HepG2 (cell line): Measurements from ENCODE around the gene CHL1. TPM values are rescaled to one million over a fixed set of nuclear protein-coding genes. Genes with fewer than 3 reads are reported as not detected.

Source experiments
- CCDC6 ChIP-seq: sonication (generic); formaldehyde crosslinking; IDR thresholded peaks from 2 replicates; pipeline ENCODE4 v1.8.1; 2022; ENCODE audit warnings: mild to moderate bottlenecking, missing genetic modification reagents, moderate library complexity
- EHMT2 ChIP-seq: fragments of 200-600 bp; sonication (generic); IDR thresholded peaks from 2 replicates; pipeline ENCODE4 v1.7.0; 2017; ENCODE audit warnings: antibody characterized with exemption, low read depth, low read length, borderline replicate concordance
- GABPB1 ChIP-seq: IDR thresholded peaks from 2 replicates; pipeline ENCODE4 v1.6.1; 2016; ENCODE audit warnings: mild to moderate bottlenecking, missing genetic modification reagents, moderate library complexity, missing compliant biosample characterization
- HNF4G ChIP-seq, 2 experiments: sonication (generic) in 1 of 2; formaldehyde crosslinking in 1 of 2; IDR thresholded peaks; 2 replicates each; pipeline versions ENCODE4 v1.4.0 to v1.6.1; 2011 to 2020; ENCODE audit warnings: borderline replicate concordance in 2 of 2, low read depth in 2 of 2, mild to moderate bottlenecking in 2 of 2, low read length in 1 of 2, missing genetic modification reagents in 1 of 2, moderate library complexity in 1 of 2
- HNRNPL ChIP-seq: fragments of 200-400 bp; formaldehyde crosslinking; IDR thresholded peaks from 2 replicates; pipeline ENCODE4 v1.6.1; 2017; ENCODE audit warnings: mild to moderate bottlenecking, low read depth, low read length
- IRF1 ChIP-seq: sonication (generic); formaldehyde crosslinking; IDR thresholded peaks from 2 replicates; pipeline ENCODE4 v1.4.0; 2020; ENCODE audit warnings: low read depth, mild to moderate bottlenecking, missing genetic modification reagents
- MAFG ChIP-seq: sonication (generic); formaldehyde crosslinking; IDR thresholded peaks from 2 replicates; pipeline ENCODE4 v1.5.1; 2020; ENCODE audit warnings: mild to moderate bottlenecking, missing genetic modification reagents
- MIER2 ChIP-seq: IDR thresholded peaks from 2 replicates; pipeline ENCODE4 v1.6.1; 2016; ENCODE audit warnings: missing biosample characterization, missing genetic modification reagents
- POGZ ChIP-seq: sonication (generic); formaldehyde crosslinking; IDR thresholded peaks from 2 replicates; pipeline ENCODE4 v1.4.0; 2020; ENCODE audit warnings: mild to moderate bottlenecking, missing genetic modification reagents
- PRDM10 ChIP-seq: sonication (generic); formaldehyde crosslinking; IDR thresholded peaks from 2 replicates; pipeline ENCODE4 v1.4.0; 2020; ENCODE audit warnings: low read depth, missing genetic modification reagents
- RBM22 ChIP-seq: fragments of 200-400 bp; formaldehyde crosslinking; optimal IDR thresholded peaks from 2 replicates; pipeline ENCODE3; 2017; ENCODE audit warnings: mild to moderate bottlenecking, low read length, moderate library complexity
- SKI ChIP-seq: fragments of 450-650 bp; IDR thresholded peaks from one replicate; pipeline ENCODE4 v1.6.1; 2018; ENCODE audit warnings: mild to moderate bottlenecking; ENCODE audit not compliant: partially characterized antibody
- SSRP1 ChIP-seq: IDR thresholded peaks from 2 replicates; pipeline ENCODE4 v1.6.1; 2016; ENCODE audit warnings: control low read depth
- TFAP4 ChIP-seq: sonication (generic); IDR thresholded peaks from 2 replicates; pipeline ENCODE4 v1.6.1; 2016; ENCODE audit warnings: low read depth, borderline replicate concordance
- THRA ChIP-seq: sonication (generic); formaldehyde crosslinking; IDR thresholded peaks from 2 replicates; pipeline ENCODE4 v1.4.0; 2020; ENCODE audit warnings: missing genetic modification reagents, borderline replicate concordance
- ZBTB44 ChIP-seq: sonication (generic); formaldehyde crosslinking; IDR thresholded peaks from 2 replicates; pipeline ENCODE4 v1.4.0; 2020; ENCODE audit warnings: missing genetic modification reagents
- ZBTB7B ChIP-seq: sonication (generic); formaldehyde crosslinking; IDR thresholded peaks from 2 replicates; pipeline ENCODE4 v1.4.0; 2020; ENCODE audit warnings: missing genetic modification reagents
- ZMYM2 ChIP-seq: sonication (generic); formaldehyde crosslinking; IDR thresholded peaks from 2 replicates; pipeline ENCODE4 v1.8.0; 2022; ENCODE audit warnings: mild to moderate bottlenecking, missing genetic modification reagents
- ZNF839 ChIP-seq: sonication (generic); formaldehyde crosslinking; IDR thresholded peaks from 2 replicates; pipeline ENCODE4 v1.4.0; 2020; ENCODE audit warnings: missing genetic modification reagents, mild to moderate bottlenecking, borderline replicate concordance
- ZSCAN9 ChIP-seq: IDR thresholded peaks from 2 replicates; pipeline ENCODE4 v1.6.1; 2016; ENCODE audit warnings: borderline replicate concordance
- polyA plus RNA-seq, 8 experiments: library from polyadenylated mRNA; depleted of rRNA in 3 of 8; stranded (reverse) in 7 of 8; unstranded in 1 of 8; fragments of >200 nt; fragmentation: Illumina TruSeq in 4 of 8; extraction: Trizol in 4 of 8; gene quantifications; 2 replicates each; pipeline versions ENCODE4 v1.2.1 to v1.2.3, GENCODE V29; 2011 to 2016; ENCODE audit warnings: low read depth in 4 of 8, missing spikeins in 1 of 8, mixed read lengths in 1 of 8; ENCODE audit not compliant: insufficient read depth in 1 of 8
- total RNA-seq, 5 experiments: library from RNA; depleted of rRNA; stranded (reverse); fragments of >200 nt; fragmentation: Illumina TruSeq; extraction: Trizol; gene quantifications; 2 replicates each; pipeline ENCODE4 v1.2.3, GENCODE V29; 2016; ENCODE audit warnings: low read depth in 1 of 5

Gene CHL1
- total and polyA plus RNA-seq, 2 of the 13 experiments (the other 11 are each of a cell fraction or from before 2014, with no cell fraction given): not detected

- TF ChIP-seq CCDC6 (CRISPR knock-in tag) (0 out of 2 replicates have a peak, but pooled peaks have one; percentile 50), TFAP4 (peak; percentile 32; the same call in 1 of the 2 replicates), THRA (peak; percentile 81), GABPB1 (CRISPR knock-in tag) (peak; percentile 24; the same call in 1 of the 2 replicates), ZNF839 (CRISPR knock-in tag) (no peak), SSRP1 (peak; percentile 87; the same call in 1 of the 2 replicates), PRDM10 (0 out of 2 replicates have a peak, but pooled peaks have one; percentile 50), ZBTB44 (CRISPR knock-in tag) (0 out of 2 replicates have a peak, but pooled peaks have one; percentile 54), ZBTB7B (peak; percentile 66), HNF4G (IDR thresholded peaks at IDR 0.05; ENCODE audit: borderline replicate concordance, low read depth, low read length) (no peak), HNF4G (CRISPR knock-in tag; IDR thresholded peaks at IDR 0.05; ENCODE audit: borderline replicate concordance, low read depth) (peak; percentile 31; the same call in 1 of the 2 replicates), RBM22 (no peak), POGZ (CRISPR knock-in tag) (peak; percentile 83), MAFG (CRISPR knock-in tag) (no peak), EHMT2 (peak; percentile 87; the same call in 1 of the 2 replicates), IRF1 (no peak), MIER2 (peak; percentile 80), ZMYM2 (CRISPR knock-in tag) (0 out of 2 replicates have a peak, but pooled peaks have one; percentile 57), SKI (peak; percentile 84), HNRNPL (no peak), ZSCAN9 (peak; percentile 91)
These were observed 68.0 kb downstream of the CHL1 start (continued) for GRCh38 chr3:264394-265156.
